NCI-H2081 treated with DMSO at 0.1 percent for 48 hours (cell line): ENCODE results near the gene BICC1.
A peak's percentile ranks its signal among the peaks of the same experiment; 100 is the strongest.

Source experiments
- DNase-seq: peaks from one replicate; lab custom pipeline; 2025; lab: John Stamatoyannopoulos, UW

The BICC1 gene

GRCh38 chr10:58778966-58779365 lies 266.3 kb downstream of the BICC1 start:
- no peak for DNase-seq

GRCh38 chr10:58779594-58779993 lies 266.9 kb downstream of the BICC1 start:
- no peak for DNase-seq

GRCh38 chr10:58780476-58780875 lies 267.8 kb downstream of the BICC1 start:
- no peak for DNase-seq

- DNase-seq: no peak
Measured at GRCh38 chr10:58781873-58782488, 269.3 kb downstream of the BICC1 start.

DNA sequence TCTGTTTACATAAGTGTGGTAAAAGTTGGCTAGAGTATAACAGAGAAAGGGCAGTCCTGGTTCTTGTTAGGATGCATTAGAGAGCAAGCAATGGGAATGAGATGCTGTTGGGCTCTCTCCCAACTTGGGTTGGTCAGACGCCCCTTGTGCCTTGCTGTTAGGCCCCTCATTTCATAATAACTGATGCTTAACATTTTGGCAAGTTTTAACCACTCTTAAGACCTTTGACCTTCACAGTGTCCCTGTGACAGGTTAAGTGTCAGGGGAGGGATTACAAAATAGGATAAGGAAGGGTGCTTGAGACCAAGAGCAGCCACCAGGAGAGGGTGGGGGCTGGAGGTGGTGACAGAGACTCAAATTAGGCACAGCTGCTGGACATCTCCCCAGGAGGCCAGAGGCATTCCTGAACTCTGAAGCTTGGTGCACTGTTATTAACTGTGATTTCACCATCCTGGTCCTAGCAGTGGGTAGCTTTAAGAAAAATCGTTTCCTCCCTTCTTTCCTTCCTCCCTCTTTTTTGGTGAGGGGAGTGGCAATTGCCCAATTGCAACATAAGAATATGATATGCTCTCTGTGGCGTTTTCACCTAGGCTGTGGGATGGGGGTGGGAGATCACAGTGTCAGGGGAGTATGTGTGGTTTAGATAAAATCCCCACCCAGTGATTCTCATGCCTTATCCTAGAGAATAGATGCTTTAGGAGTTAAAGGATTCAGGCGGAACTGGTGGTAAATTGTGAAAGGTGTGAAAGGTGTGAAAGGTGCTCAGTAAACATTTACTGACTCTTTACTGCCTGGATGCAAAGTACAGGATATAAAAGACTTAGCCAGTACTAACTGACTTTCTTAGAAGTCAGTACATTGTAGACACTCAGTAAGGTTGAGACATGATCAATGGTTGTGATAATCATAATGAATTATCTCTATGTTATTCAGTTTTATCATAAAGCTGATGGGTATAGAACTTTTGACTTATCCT lies 270.5 kb downstream of the BICC1 start:
- DNase-seq: no peak

DNA sequence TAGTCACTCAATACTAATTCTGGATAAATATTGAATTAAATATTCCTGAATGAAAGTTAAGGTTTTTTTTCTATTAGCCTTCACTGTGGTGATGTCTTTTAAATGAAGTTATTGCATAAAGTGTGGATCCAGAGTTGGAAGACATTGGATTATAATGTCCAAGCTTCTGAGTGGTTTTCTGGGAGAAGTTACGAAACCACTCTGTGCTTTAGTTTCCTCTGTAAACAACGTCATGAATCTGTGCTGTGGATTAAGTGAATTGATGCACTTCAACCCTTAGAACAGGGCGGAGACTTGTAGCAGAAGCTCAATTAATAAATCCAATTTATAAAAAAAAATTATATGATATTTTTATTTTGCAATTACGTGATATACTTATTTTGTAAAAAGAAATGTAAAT lies 271.7 kb downstream of the BICC1 start:
- no peak for DNase-seq

DNA sequence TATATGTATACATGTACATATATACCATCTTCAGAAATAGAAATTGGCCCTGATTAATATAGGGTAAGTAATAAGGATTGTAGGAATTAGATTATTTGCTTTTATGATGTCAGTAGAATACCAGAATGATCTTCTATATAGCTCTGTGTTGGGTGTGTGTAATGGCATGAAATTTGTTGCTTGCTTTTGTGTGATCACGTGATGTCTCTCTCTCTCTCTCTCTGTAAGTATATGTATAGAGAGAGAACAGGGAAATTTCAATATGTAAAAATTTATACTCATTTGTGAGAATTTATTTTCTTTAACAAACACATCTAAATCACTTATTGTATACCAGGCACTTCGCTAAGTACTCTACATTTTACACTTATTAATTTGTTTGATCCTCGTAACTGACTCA lies 272.7 kb downstream of the BICC1 start:
- DNase-seq: no peak

DNA sequence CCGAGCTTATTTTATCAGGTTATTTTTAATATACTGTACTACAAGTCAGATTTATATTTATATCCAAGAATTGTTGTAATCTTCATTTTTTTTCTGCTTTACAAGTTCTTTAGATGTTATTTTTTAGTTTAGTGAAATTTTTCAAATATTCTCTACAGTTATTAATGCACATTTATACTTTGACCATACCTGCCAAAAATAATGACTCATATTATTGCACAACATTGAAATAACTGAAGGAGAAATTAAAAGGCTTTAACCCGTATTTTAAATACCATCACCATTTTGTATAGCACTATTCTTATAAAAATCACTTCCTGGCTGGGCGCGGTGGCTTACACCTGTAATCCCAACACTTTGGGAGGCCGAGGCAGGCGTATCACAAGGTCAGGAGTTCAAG lies 278.5 kb downstream of the BICC1 start:
- no peak for DNase-seq

DNA sequence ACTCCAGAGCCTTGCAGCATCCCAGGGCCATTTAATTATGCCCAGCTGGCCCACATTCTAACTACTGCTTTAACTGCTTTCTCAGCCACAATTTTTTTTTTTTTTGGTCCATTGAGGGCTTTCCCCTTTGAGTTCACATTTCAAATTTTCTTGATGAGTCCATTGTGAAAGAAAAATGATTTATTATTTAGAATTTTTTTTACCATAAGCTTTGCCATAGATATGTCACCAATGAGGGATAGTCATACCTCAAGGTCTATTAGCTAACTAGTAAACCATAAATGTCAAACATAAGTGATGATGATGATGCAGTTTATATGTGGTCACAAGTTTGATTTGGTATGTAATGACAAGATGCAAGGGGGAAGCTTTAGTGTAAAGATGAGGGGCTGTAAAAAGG lies 282.9 kb downstream of the BICC1 start:
- no peak for DNase-seq

DNA sequence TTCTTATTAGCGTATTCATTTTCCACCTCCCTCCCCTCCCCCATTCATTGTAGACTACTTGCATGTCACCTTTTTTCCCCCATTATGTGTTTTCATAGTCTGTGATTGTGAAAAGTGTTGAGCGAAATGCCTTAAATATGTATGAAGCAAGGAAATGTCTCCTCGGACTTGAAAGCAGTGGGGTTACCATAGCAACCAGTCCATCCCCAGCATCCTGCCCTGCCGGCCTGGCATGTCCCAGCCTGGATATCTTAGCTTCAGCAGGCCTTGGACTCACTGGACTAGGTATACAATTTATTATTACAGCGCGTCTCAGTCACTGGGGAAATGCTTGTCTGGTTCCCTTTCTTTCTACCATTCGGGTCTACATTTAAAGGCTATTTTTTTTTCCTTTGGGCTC lies 283.6 kb downstream of the BICC1 start:
- no peak for DNase-seq

DNA sequence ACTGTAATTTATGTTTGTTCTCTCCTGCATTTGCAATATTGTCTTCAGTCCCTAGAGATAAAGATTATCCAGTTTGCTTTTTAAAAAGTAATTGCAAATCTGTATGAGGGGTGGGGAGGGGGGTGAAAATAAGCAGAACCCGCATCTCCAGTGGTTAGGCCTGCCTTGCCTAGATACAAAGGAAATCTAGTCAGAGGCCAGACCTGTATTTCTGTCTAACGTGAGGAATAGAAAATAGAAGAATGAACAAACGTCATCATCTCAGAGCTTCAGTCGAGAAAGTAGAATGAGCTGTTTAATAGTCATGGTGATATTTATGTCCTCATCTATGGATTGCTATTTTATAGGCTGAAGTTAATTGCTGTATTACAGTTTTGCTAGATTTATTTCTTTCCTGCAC lies 284.2 kb downstream of the BICC1 start:
- DNase-seq: no peak

- no peak for DNase-seq
Measured at GRCh38 chr10:58797356-58797755, 284.7 kb downstream of the BICC1 start.

GRCh38 chr10:58802047-58802446 lies 289.4 kb downstream of the BICC1 start:
- DNase-seq: no peak

- no peak for DNase-seq
Measured at GRCh38 chr10:58806323-58806722, 293.7 kb downstream of the BICC1 start.

DNA sequence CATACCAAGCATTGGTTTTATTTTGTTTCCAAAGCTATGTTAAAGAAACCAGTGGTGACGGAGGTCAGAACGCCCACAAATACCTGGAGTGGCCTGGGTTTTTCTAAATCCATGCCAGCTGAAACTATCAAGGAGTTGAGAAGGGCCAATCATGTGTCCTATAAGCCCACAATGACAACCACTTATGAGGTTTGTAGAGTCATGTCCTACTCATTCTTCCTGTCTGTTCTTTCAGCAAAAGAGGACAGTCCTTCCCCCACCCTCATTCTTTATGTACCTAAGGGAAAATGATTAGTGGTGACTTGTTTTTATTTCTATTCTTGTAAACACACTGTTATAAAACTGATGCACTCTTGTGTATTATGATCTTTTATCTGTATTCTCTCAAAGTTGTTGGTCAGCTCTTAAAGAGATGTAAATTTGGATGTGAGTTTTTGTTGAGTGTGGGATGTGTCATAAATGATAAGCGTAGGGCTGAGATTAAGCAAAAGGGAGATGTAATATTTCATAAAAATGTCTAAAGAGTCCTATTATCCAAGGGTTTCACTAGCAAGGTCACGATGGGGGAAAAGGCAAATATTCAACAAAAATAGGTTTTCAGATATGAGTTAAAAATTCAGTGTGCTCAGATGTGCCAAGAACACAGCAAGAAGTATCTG lies 294.4 kb downstream of the BICC1 start:
- DNase-seq: no peak

DNA sequence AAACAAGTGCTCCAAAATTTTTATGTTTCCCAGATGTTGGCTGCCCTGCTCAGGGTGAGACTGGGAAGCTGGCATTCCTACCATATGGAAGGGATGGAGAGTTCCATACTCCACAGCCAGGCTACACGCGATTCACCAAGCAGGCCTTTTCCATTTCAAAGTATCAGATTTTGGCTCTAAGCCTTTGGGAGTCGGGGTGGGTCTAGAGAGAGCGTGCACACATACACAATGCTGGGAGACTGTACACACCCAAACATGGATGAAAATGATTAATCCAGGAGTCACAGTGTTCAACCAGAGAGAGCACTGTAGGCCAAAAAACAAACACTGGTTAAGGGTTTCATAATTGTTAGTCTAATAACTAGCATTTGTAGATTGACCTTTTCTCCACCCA lies 295.0 kb downstream of the BICC1 start:
- DNase-seq: no peak

- no peak for DNase-seq
Measured at GRCh38 chr10:58810751-58811150, 298.1 kb downstream of the BICC1 start.

- no peak for DNase-seq
Measured at GRCh38 chr10:58813573-58813972, 300.9 kb downstream of the BICC1 start.

- no peak for DNase-seq
Measured at GRCh38 chr10:58817201-58817846, 304.7 kb downstream of the BICC1 start.

- peak; percentile 3 for DNase-seq
Measured at GRCh38 chr10:58818900-58819299, 306.2 kb downstream of the BICC1 start.

GRCh38 chr10:58820386-58820785 lies 307.7 kb downstream of the BICC1 start:
- DNase-seq: no peak
